MCF 10A (cell line): ENCODE results near the gene ATP6V1B1. TPM values are rescaled to one million over a fixed set of nuclear protein-coding genes. Genes with fewer than 3 reads are reported as not detected.

ENCODE experiments used
- BruUV-seq: library from RNA; stranded (reverse); fragments of 400-500 nt; replicated peaks from 2 replicates; lab custom pipeline; 2021; lab: Mats Ljungman, UMichigan
- CTCF ChIA-PET: fragments of 300-600 bp; sonication (Branson Sonifier 250); formaldehyde crosslinking; extraction: SDS; loops from one replicate; lab custom pipeline; 2021; ENCODE audit warnings: antibody characterized with exemption, inconsistent platforms; lab: Yijun Ruan, JAX
- POLR2A ChIA-PET: fragments of 300-600, 350-650 bp; sonication (Branson Sonifier 250); formaldehyde crosslinking; extraction: SDS; loops from one replicate; lab custom pipeline; 2020; ENCODE audit warnings: antibody characterized with exemption, inconsistent platforms; lab: Yijun Ruan, JAX
- DNase-seq: peaks from one replicate; pipeline ENCODE4 v3.0.0-alpha.2; 2018; ENCODE audit not compliant: unreplicated experiment
- H3K27ac Mint-ChIP-seq: one replicate; pipeline ENCODE4 v1.8.0; 2022; ENCODE audit warnings: mild to moderate bottlenecking, low read depth, mixed read lengths; ENCODE audit not compliant: unreplicated experiment
- H3K27me3 Mint-ChIP-seq: one replicate; pipeline ENCODE4 v1.8.0; 2022; ENCODE audit warnings: mixed read lengths; ENCODE audit not compliant: insufficient read depth, unreplicated experiment
- H3K36me3 Mint-ChIP-seq: one replicate; pipeline ENCODE4 v1.8.0; 2022; ENCODE audit warnings: mild to moderate bottlenecking, moderate library complexity, mixed read lengths; ENCODE audit not compliant: insufficient read depth, unreplicated experiment
- H3K4me1 Mint-ChIP-seq: one replicate; pipeline ENCODE4 v1.8.0; 2022; ENCODE audit warnings: mixed read lengths; ENCODE audit not compliant: insufficient read depth, unreplicated experiment
- H3K4me3 Mint-ChIP-seq: one replicate; pipeline ENCODE4 v1.8.0; 2022; ENCODE audit warnings: mild to moderate bottlenecking, moderate library complexity, mixed read lengths; ENCODE audit not compliant: unreplicated experiment
- H3K9me3 Mint-ChIP-seq: one replicate; pipeline ENCODE4 v1.8.0; 2022; ENCODE audit warnings: mixed read lengths; ENCODE audit not compliant: unreplicated experiment
- CTCF ChIP-seq: fragments of 200-600 bp; IDR thresholded peaks from one replicate; pipeline ENCODE4 v1.8.0; 2022; ENCODE audit warnings: antibody characterized with exemption, mild to moderate bottlenecking; ENCODE audit not compliant: unreplicated experiment
- intact Hi-C: fragments of 100-400 bp; cut with micrococcal nuclease; formaldehyde crosslinking; loops from 2 replicates; pipeline ENCODE4 v1.14.1; 2022
- total RNA-seq: library from RNA; stranded (reverse); gene quantifications from 2 replicates; pipeline ENCODE4 v1.2.3, GENCODE V29; 2022

Gene ATP6V1B1
- total RNA-seq, 1 experiment from 2014 or later = not detected

- intact Hi-C loops = no loop called here
- Mint-ChIP-seq H3K36me3 (peaks cover 19% of the 10 kb centered on the region), H3K4me1 (no peaks in the 10 kb centered on the region), H3K27ac (no peak overlapping the region), H3K4me3 (no peak overlapping the region), H3K9me3 (no peaks in the 10 kb centered on the region), H3K27me3 (no peaks in the 10 kb centered on the region)
- ChIA-PET POLR2A (no interaction called here), CTCF (interaction anchor here (0.7 to 1.3 kb wide), 5 partner anchors 12 to 114 kb away, joined by 3 to 4 read pairs (median 3); no protein-coding TSS in a partner anchor)
- no peak for DNase-seq
- BruUV-seq = no TSS peak
- TF ChIP-seq CTCF = no peak
These were observed 48.0 kb downstream of the ATP6V1B1 start for GRCh38 chr2:70983506-70984227.

DNA sequence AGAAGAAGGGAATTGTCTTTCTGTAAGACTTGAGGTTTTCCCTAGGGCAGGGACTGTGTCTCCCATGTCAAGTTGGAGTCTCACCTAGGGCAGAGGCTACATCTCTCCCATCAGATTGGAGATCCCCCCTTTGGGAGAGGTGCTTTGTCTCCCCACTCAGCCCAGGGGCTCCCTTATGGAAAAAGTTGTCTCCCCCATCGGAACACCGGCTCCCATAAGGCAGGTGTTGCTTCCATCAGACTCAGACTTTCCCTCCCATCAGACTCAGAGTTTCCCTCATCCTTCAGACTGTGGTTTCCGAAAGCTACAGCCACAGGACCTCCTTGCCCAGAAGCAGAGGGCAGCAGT, 48.5 kb downstream of the ATP6V1B1 start:
- CTCF ChIA-PET = interaction anchor here (0.7 to 1.0 kb wide), 3 partner anchors 9 to 115 kb away, joined by 3 read pairs; no protein-coding TSS in a partner anchor
- no peaks in the 10 kb centered on the region for H3K27me3 Mint-ChIP-seq

DNA sequence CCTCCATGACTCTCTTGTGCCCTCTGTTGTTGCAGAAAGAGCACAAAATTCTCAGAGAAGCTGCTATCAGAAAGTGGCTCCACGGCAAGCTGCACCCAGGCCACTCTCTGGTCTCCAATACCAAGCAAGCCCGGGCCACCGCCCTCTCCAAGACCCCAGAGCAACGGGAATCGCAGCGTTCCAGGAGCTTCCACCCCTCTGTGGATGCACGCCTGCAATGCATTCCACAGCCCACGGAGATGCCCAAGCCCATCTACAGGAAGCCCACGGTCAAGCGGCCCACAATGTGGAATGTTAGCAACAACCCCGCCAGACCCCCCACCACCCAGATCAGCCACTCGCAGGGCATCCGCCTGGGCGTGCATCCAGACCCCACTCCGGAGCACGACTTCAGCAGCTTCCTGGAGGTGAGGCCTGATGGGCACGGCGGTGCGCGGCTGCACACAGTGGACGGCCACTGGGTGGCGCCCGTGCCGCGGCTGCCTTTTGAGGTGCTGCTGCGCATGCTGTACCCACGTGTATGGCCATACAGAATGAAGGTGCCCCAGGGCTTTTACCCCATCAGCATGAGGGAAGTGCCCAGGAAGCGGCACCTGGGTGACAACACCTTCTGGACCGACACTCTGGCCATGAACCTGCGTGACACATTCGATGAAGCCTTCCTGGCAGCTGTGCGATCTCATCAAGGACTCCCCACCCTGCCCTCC, 49.0 kb downstream of the ATP6V1B1 start:
- BruUV-seq = no TSS peak
- no peak overlapping the region for H3K4me3 Mint-ChIP-seq
- ChIA-PET CTCF (interaction anchor here (0.6 to 1.1 kb wide), 4 partner anchors 9 to 1391 kb away, joined by 3 to 4 read pairs (median 3); no protein-coding TSS in a partner anchor), POLR2A (no interaction called here)
- no peaks in the 10 kb centered on the region for H3K27me3 Mint-ChIP-seq
- DNase-seq = peak; percentile 48
- intact Hi-C loops = no loop called here
- H3K4me1 Mint-ChIP-seq = no peaks in the 10 kb centered on the region
- TF ChIP-seq CTCF = peak; percentile 59
- no peak overlapping the region for H3K27ac Mint-ChIP-seq
- peaks cover 29% of the 10 kb centered on the region for H3K36me3 Mint-ChIP-seq
- no peaks in the 10 kb centered on the region for H3K9me3 Mint-ChIP-seq

More for the DNA sequence above, 48.5 kb downstream of the ATP6V1B1 start:
- intact Hi-C loops = no loop called here
- no peak overlapping the region for H3K27ac Mint-ChIP-seq
- TF ChIP-seq CTCF = no peak
- peaks cover 23% of the 10 kb centered on the region for H3K36me3 Mint-ChIP-seq
- no TSS peak for BruUV-seq
- POLR2A ChIA-PET = no interaction called here
- H3K4me1 Mint-ChIP-seq = no peaks in the 10 kb centered on the region
- DNase-seq = no peak
- no peaks in the 10 kb centered on the region for H3K9me3 Mint-ChIP-seq
- H3K4me3 Mint-ChIP-seq = no peak overlapping the region

GRCh38 chr2:70985283-70985688, 49.6 kb downstream of the ATP6V1B1 start:
- POLR2A ChIA-PET = no interaction called here
- H3K27ac Mint-ChIP-seq = no peak overlapping the region
- no peak for TF ChIP-seq CTCF
- no peaks in the 10 kb centered on the region for H3K4me1 Mint-ChIP-seq
- CTCF ChIA-PET = interaction anchor here (0.6 to 1.1 kb wide), 2 partner anchors 62 to 1390 kb away, joined by 3 to 4 read pairs; no protein-coding TSS in a partner anchor
- DNase-seq = no peak
- no peaks in the 10 kb centered on the region for H3K9me3 Mint-ChIP-seq
- intact Hi-C loops = no loop called here
- H3K4me3 Mint-ChIP-seq = no peak overlapping the region
- no peaks in the 10 kb centered on the region for H3K27me3 Mint-ChIP-seq
- no TSS peak for BruUV-seq
- H3K36me3 Mint-ChIP-seq = peaks cover 29% of the 10 kb centered on the region
